ENCODE measurements around the gene UGT1A1. TPM values are rescaled to one million over a fixed set of nuclear protein-coding genes. Genes with fewer than 3 reads are reported as not detected.
A peak's percentile ranks its signal among the peaks of the same experiment; 100 is the strongest.
"Not testable (repeated sequence)": the region's sequence is repeated elsewhere in the genome, so short reads cannot be mapped to it uniquely, and the experiment has no call there.

The UGT1A1 gene
- total RNA-seq = not detected

GRCh38 chr2:233760043-233760442 lies at the start of gene UGT1A1:
Gene UGT1A1, plus strand, starts transcription at chr2:233760270. Its CDS starts 18 bp downstream, at chr2:233760288.
- POLR2A ChIA-PET = no interaction called here
- CTCF ChIA-PET = no interaction called here
- Mint-ChIP-seq H3K4me3 (no peak within 1 kb of the TSS), H3K9me3 (no peaks in the 10 kb centered on the region), H3K36me3 (no peaks in the 10 kb centered on the region), H3K27me3 (peaks cover 13% of the 10 kb centered on the region), H3K27ac (no peak within 1 kb of the TSS), H3K4me1 (ENCODE audit: low read depth) (no peaks in the 10 kb centered on the region)
- intact Hi-C loops (cut with micrococcal nuclease) = no loop called here
- no peak for DNase-seq

GRCh38 chr2:233711312-233712008 lies 48.6 kb upstream of the UGT1A1 start:
- peaks cover 29% of the 10 kb centered on the region for H3K27me3 Mint-ChIP-seq
- no peaks in the 10 kb centered on the region for H3K36me3 Mint-ChIP-seq
- intact Hi-C loops (cut with micrococcal nuclease) = loop anchor here (10.0 kb wide), 1 partner anchor 307 kb away; no protein-coding TSS in a partner anchor
- H3K4me3 Mint-ChIP-seq = no peak overlapping the region
- H3K4me1 Mint-ChIP-seq (ENCODE audit: low read depth) = no peaks in the 10 kb centered on the region
- no peaks in the 10 kb centered on the region for H3K9me3 Mint-ChIP-seq
- POLR2A ChIA-PET = no interaction called here
- DNase-seq = peak; percentile 75
- CTCF ChIA-PET = interaction anchor here (0.7 to 2.6 kb wide), 9 partner anchors 8 to 268 kb away, joined by 3 to 6 read pairs (median 3); partner anchors contain the start of gene UGT1A6
- no peak overlapping the region for H3K27ac Mint-ChIP-seq

DNA sequence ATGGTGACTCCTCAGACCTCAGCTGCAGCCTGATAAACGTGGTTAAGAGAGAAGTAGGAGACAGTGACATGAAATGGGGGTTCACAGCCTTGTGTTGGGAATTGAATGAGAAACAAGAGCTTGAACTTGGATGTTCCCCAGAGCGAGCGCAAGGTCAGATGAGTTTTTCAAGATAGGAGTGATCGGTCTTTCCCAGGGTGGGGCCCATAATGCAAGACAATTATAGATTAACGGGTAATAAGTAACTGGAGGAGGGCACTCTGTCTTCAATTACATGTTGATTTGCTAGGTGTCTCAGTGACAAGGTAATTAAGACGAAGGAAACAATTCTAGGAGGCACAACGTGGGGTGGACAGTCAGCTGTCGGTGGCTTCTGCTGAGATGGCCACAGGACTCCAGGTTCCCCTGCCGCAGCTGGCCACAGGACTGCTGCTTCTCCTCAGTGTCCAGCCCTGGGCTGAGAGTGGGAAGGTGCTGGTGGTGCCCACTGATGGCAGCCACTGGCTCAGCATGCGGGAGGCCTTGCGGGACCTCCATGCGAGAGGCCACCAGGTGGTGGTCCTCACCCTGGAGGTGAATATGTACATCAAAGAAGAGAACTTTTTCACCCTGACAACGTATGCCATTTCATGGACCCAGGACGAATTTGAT lies 47.3 kb upstream of the UGT1A1 start, which contains the start of gene UGT1A5:
Gene UGT1A5, plus strand, starts transcription at position 297 of the 651 bp plus-strand sequence. Its CDS starts 85 bp downstream, at position 382.
- DNase-seq = no peak
- Mint-ChIP-seq H3K36me3 (no peaks in the 10 kb centered on the region), H3K4me3 (no peak within 1 kb of the TSS), H3K9me3 (no peaks in the 10 kb centered on the region), H3K27ac (no peak within 1 kb of the TSS), H3K4me1 (ENCODE audit: low read depth) (no peaks in the 10 kb centered on the region), H3K27me3 (peaks cover 30% of the 10 kb centered on the region)
- intact Hi-C loops (cut with micrococcal nuclease) = loop anchor here (10.0 kb wide), 1 partner anchor 308 kb away; no protein-coding TSS in a partner anchor
- ChIA-PET POLR2A (no interaction called here), CTCF (interaction anchor here (2.6 kb wide), 1 partner anchor 111 kb away, joined by 6 read pairs; no protein-coding TSS in a partner anchor)

GRCh38 chr2:233713262-233713615 lies 46.8 kb upstream of the UGT1A1 start:
- H3K4me1 Mint-ChIP-seq (ENCODE audit: low read depth) = no peaks in the 10 kb centered on the region
- H3K36me3 Mint-ChIP-seq = no peaks in the 10 kb centered on the region
- intact Hi-C loops (cut with micrococcal nuclease) = loop anchor here (10.0 kb wide), 1 partner anchor 308 kb away; no protein-coding TSS in a partner anchor
- peaks cover 30% of the 10 kb centered on the region for H3K27me3 Mint-ChIP-seq
- no peaks in the 10 kb centered on the region for H3K9me3 Mint-ChIP-seq
- ChIA-PET POLR2A (no interaction called here), CTCF (interaction anchor here (2.6 kb wide), 1 partner anchor 111 kb away, joined by 6 read pairs; no protein-coding TSS in a partner anchor)
- no peak overlapping the region for H3K4me3 Mint-ChIP-seq
- H3K27ac Mint-ChIP-seq = no peak overlapping the region
- no peak for DNase-seq

- intact Hi-C loops (cut with micrococcal nuclease) = loop anchor here (10.0 kb wide), 1 partner anchor 309 kb away; no protein-coding TSS in a partner anchor
- CTCF ChIA-PET = no interaction called here
- Mint-ChIP-seq H3K4me1 (ENCODE audit: low read depth) (no peaks in the 10 kb centered on the region), H3K27me3 (peaks cover 33% of the 10 kb centered on the region), H3K9me3 (no peaks in the 10 kb centered on the region), H3K27ac (no peak overlapping the region), H3K4me3 (no peak overlapping the region), H3K36me3 (no peaks in the 10 kb centered on the region)
- POLR2A ChIA-PET = no interaction called here
- no peak for DNase-seq
These were observed 45.9 kb upstream of the UGT1A1 start for GRCh38 chr2:233714121-233714520.

DNA sequence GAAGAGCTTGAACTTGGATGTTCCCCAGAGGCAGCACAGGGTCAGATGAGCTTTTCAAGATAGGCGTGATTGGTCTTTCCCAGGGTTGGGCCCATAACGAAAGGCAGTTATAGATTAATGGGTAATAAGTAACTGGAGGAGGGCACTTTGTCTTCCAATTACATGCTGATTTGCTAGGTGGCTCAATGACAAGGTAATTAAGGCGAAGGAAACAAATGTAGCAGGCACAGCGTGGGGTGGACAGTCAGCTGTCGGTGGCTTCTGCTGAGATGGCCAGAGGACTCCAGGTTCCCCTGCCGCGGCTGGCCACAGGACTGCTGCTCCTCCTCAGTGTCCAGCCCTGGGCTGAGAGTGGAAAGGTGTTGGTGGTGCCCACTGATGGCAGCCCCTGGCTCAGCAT lies 41.5 kb upstream of the UGT1A1 start, which contains the start of gene UGT1A4:
Gene UGT1A4, plus strand, starts transcription at position 185 of the 400 bp plus-strand sequence. Its CDS starts 85 bp downstream, at position 270.
- intact Hi-C loops (cut with micrococcal nuclease) = loop anchor here (10.0 kb wide), 1 partner anchor 314 kb away; no protein-coding TSS in a partner anchor
- H3K27me3 Mint-ChIP-seq = peaks cover 30% of the 10 kb centered on the region

GRCh38 chr2:233728723-233729301 lies 31.3 kb upstream of the UGT1A1 start, which contains the start of gene UGT1A3:
Gene UGT1A3, plus strand, starts transcription at chr2:233729042. Its CDS starts 85 bp downstream, at chr2:233729127.
- Mint-ChIP-seq H3K4me3 (no peak within 1 kb of the TSS), H3K9me3 (no peaks in the 10 kb centered on the region), H3K4me1 (ENCODE audit: low read depth) (no peaks in the 10 kb centered on the region), H3K27me3 (peaks cover 16% of the 10 kb centered on the region), H3K27ac (no peak within 1 kb of the TSS), H3K36me3 (no peaks in the 10 kb centered on the region)
- intact Hi-C loops (cut with micrococcal nuclease) = no loop called here
- no peak for DNase-seq
- POLR2A ChIA-PET = no interaction called here
- CTCF ChIA-PET = interaction anchor here (1.0 kb wide), 1 partner anchor 17 kb away, joined by 3 read pairs; no protein-coding TSS in a partner anchor

More for the DNA sequence above, 41.5 kb upstream of the UGT1A1 start, which contains the start of gene UGT1A4:
- Mint-ChIP-seq H3K4me3 (no peak within 1 kb of the TSS), H3K36me3 (no peaks in the 10 kb centered on the region), H3K4me1 (ENCODE audit: low read depth) (no peaks in the 10 kb centered on the region), H3K9me3 (no peaks in the 10 kb centered on the region), H3K27ac (no peak within 1 kb of the TSS)
- no peak for DNase-seq
- POLR2A ChIA-PET = no interaction called here
- CTCF ChIA-PET = interaction anchor here (1.1 kb wide), 1 partner anchor 727 kb away, joined by 3 read pairs; no protein-coding TSS in a partner anchor

GRCh38 chr2:233736868-233737653 lies 23.0 kb upstream of the UGT1A1 start:
- ChIA-PET POLR2A (interaction anchor here (0.6 kb wide), 1 partner anchor 781 kb away, joined by 3 read pairs; no protein-coding TSS in a partner anchor), CTCF (interaction anchor here (2.4 kb wide), 1 partner anchor 26 kb away, joined by 6 read pairs; no protein-coding TSS in a partner anchor)
- H3K4me3 Mint-ChIP-seq; H3K9me3 Mint-ChIP-seq; intact Hi-C loops (cut with micrococcal nuclease); H3K27ac Mint-ChIP-seq; DNase-seq; H3K4me1 Mint-ChIP-seq (ENCODE audit: low read depth); H3K36me3 Mint-ChIP-seq: not testable (repeated sequence)
- peaks cover 15% of the 10 kb centered on the region for H3K27me3 Mint-ChIP-seq

DNA sequence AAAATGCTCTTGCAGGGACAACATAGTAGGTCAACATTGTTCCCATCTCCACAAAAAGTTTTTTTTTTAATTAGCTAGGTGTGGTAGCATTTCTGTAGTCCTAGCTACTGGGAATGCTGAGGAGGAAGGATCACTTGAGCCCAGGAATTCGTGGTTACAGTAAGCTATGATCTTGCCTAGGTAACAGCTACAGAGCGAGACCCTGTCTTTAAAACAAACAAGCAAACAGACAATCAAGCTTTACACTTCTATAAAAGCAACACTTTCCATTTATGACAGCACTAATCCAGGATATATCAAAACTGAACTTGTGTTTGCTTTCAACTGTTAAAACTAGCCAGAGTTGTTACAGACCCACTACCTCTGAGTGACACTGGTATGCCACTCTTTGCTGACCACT lies 19.2 kb upstream of the UGT1A1 start:
- H3K4me3 Mint-ChIP-seq = no peak overlapping the region
- no peak overlapping the region for H3K27ac Mint-ChIP-seq
- ChIA-PET POLR2A (no interaction called here), CTCF (no interaction called here)
- DNase-seq = no peak
- peaks cover 10% of the 10 kb centered on the region for H3K27me3 Mint-ChIP-seq
- intact Hi-C loops (cut with micrococcal nuclease) = no loop called here
- H3K4me1 Mint-ChIP-seq (ENCODE audit: low read depth) = no peaks in the 10 kb centered on the region
- H3K9me3 Mint-ChIP-seq = no peaks in the 10 kb centered on the region
- no peaks in the 10 kb centered on the region for H3K36me3 Mint-ChIP-seq

- DNase-seq = no peak
- CTCF ChIA-PET = no interaction called here
- Mint-ChIP-seq H3K27ac (no peak overlapping the region), H3K27me3 (peaks cover 4% of the 10 kb centered on the region), H3K36me3 (no peaks in the 10 kb centered on the region), H3K9me3 (no peaks in the 10 kb centered on the region), H3K4me3 (no peak overlapping the region), H3K4me1 (ENCODE audit: low read depth) (no peaks in the 10 kb centered on the region)
- intact Hi-C loops (cut with micrococcal nuclease) = no loop called here
- POLR2A ChIA-PET = no interaction called here
These were observed 16.4 kb upstream of the UGT1A1 start for GRCh38 chr2:233743464-233744259.

Measured in activated CD4-positive, alpha-beta memory T cell treated with anti-CD3 and anti-CD28 coated beads for 36 hours (primary cell).